Measurements from ENCODE around the gene FBXO46.
"Not testable (repeated sequence)": the region's sequence is repeated elsewhere in the genome, so short reads cannot be mapped to it uniquely, and the experiment has no call there.

The FBXO46 gene

GRCh38 chr19:45717983-45718650 is 12.6 kb downstream of the FBXO46 start:
- DNase-seq: no peak

GRCh38 chr19:45717131-45717982 is 13.3 kb downstream of the FBXO46 start:
- peak; percentile 99 to 100 for DNase-seq

GRCh38 chr19:45716359-45717130 is 14.2 kb downstream of the FBXO46 start:
- no peak for DNase-seq

GRCh38 chr19:45715139-45715538 is 15.6 kb downstream of the FBXO46 start:
- no peak for DNase-seq

- no peak for DNase-seq
Observed at GRCh38 chr19:45713141-45713540, 17.6 kb downstream of the FBXO46 start.

- no peak for DNase-seq
Observed at GRCh38 chr19:45712699-45713067, 18.0 kb downstream of the FBXO46 start.

- no peak for DNase-seq
Observed at GRCh38 chr19:45711851-45712698, 18.6 kb downstream of the FBXO46 start.

GRCh38 chr19:45710356-45711130 is 20.2 kb downstream of the FBXO46 start:
- DNase-seq: no peak

GRCh38 chr19:45705710-45706415 is 24.8 kb downstream of the FBXO46 start:
- no peak for DNase-seq

GRCh38 chr19:45705115-45705514 is 25.6 kb downstream of the FBXO46 start:
- no peak for DNase-seq

- no peak for DNase-seq
Observed at GRCh38 chr19:45701676-45702075, 29.0 kb downstream of the FBXO46 start.

- DNase-seq: peak; percentile 51 to 85
Observed at GRCh38 chr19:45693106-45693788, 37.4 kb downstream of the FBXO46 start.

- peak; percentile 98 to 100 for DNase-seq
Observed at GRCh38 chr19:45692187-45693105, 38.2 kb downstream of the FBXO46 start, which contains the start of gene QPCTL. QPCTL (plus strand) TSS chr19:45692666; CDS start chr19:45692704, 38 bp downstream.

GRCh38 chr19:45691516-45692186 is 39.0 kb downstream of the FBXO46 start, which contains the start of gene SNRPD2:
SNRPD2 (minus strand) TSS chr19:45691953; CDS start chr19:45691888, 65 bp downstream.
- DNase-seq: peak; percentile 96

- DNase-seq: no peak
Observed at GRCh38 chr19:45687599-45687998, 43.1 kb downstream of the FBXO46 start.

- not testable (repeated sequence) for DNase-seq
Observed at GRCh38 chr19:45685045-45685444, 45.7 kb downstream of the FBXO46 start.

GRCh38 chr19:45682908-45683307 is 47.8 kb downstream of the FBXO46 start:
- no peak for DNase-seq

- no peak for DNase-seq
Observed at GRCh38 chr19:45682117-45682516, 48.6 kb downstream of the FBXO46 start.
